K562 (cell line): ENCODE measurements around the gene FBXO46. TPM values are rescaled to one million over a fixed set of nuclear protein-coding genes. Genes with fewer than 3 reads are reported as not detected.

Source experiments
- C11orf30 ChIP-seq: fragments of 450-650 bp; IDR thresholded peaks from 2 replicates; pipeline ENCODE4 v1.6.1; 2016; ENCODE audit warnings: low read depth, mild to moderate bottlenecking
- CHD1 ChIP-seq: fragments of 200-600 bp; sonication (generic); IDR thresholded peaks from one replicate; pipeline ENCODE4 v1.6.1; 2012; ENCODE audit warnings: mild to moderate bottlenecking, moderate library complexity, low read length, inconsistent platforms
- CTBP1 ChIP-seq: fragments of 450-650 bp; IDR thresholded peaks from 2 replicates; pipeline ENCODE4 v1.6.1; 2016; ENCODE audit warnings: borderline replicate concordance
- FOXM1 ChIP-seq, 2 experiments: fragments of 450-650 bp in 1 of 2; sonication (generic) in 1 of 2; formaldehyde crosslinking in 1 of 2; IDR thresholded peaks; 2 replicates each; pipeline versions ENCODE4 v1.6.1 to v1.9.0; 2017 to 2022; ENCODE audit warnings: low read depth in 2 of 2, mild to moderate bottlenecking in 2 of 2, missing genetic modification reagents in 1 of 2, moderate library complexity in 1 of 2
- GATAD2A ChIP-seq: fragments of 450-650 bp; IDR thresholded peaks from 2 replicates; pipeline ENCODE4 v1.6.1; 2017
- MED1 ChIP-seq: sonication (generic); formaldehyde crosslinking; IDR thresholded peaks from 2 replicates; pipeline ENCODE4 v1.8.1; 2023; ENCODE audit warnings: missing genetic modification reagents, borderline replicate concordance
- MEIS2 ChIP-seq: fragments of 450-650 bp; IDR thresholded peaks from 2 replicates; pipeline ENCODE4 v1.6.1; 2014; ENCODE audit warnings: mild to moderate bottlenecking; ENCODE audit not compliant: partially characterized antibody
- NR2C2 ChIP-seq, 2 experiments: fragments of 200-800 bp in 1 of 2; sonication (Bioruptor generic) in 1 of 2; sonication (generic) in 1 of 2; formaldehyde crosslinking in 1 of 2; IDR thresholded peaks; 2 replicates each; pipeline versions ENCODE4 v1.6.1 to v1.8.0; 2016 to 2022; ENCODE audit warnings: mild to moderate bottlenecking in 1 of 2, missing compliant biosample characterization in 1 of 2, missing genetic modification characterization in 1 of 2, missing genetic modification reagents in 1 of 2
- POLR3G ChIP-seq: IDR thresholded peaks from 2 replicates; pipeline ENCODE4 v1.6.1; 2011; ENCODE audit not compliant: insufficient read length, insufficient replicate concordance; ENCODE audit errors: extremely low read depth
- PRPF4 ChIP-seq: fragments of 200-400 bp; formaldehyde crosslinking; IDR thresholded peaks from one replicate; pipeline ENCODE4 v1.6.1; 2017; ENCODE audit warnings: low read length, low read depth, mild to moderate bottlenecking; ENCODE audit not compliant: insufficient read depth, poor library complexity, severe bottlenecking
- RBM25 ChIP-seq: fragments of 200-400 bp; formaldehyde crosslinking; IDR thresholded peaks from 2 replicates; pipeline ENCODE4 v1.6.1; 2018; ENCODE audit warnings: low read length, low read depth, moderate library complexity; ENCODE audit not compliant: severe bottlenecking
- SETDB1 ChIP-seq: IDR thresholded peaks from one replicate; pipeline ENCODE4 v1.6.1; 2012; ENCODE audit warnings: low read length, control low read depth, inconsistent platforms
- TCF3 ChIP-seq: sonication (generic); formaldehyde crosslinking; IDR thresholded peaks from 2 replicates; pipeline ENCODE4 v1.4.0; 2020; ENCODE audit warnings: mild to moderate bottlenecking, missing genetic modification reagents
- USF1 ChIP-seq: sonication (generic); formaldehyde crosslinking; IDR thresholded peaks from 2 replicates; pipeline ENCODE4 v1.9.0; 2022; ENCODE audit warnings: mild to moderate bottlenecking, missing genetic modification reagents
- ZBTB11 ChIP-seq, 3 experiments: fragments of 200-800 bp in 1 of 3; fragments of 250-450 bp in 1 of 3; fragments of 450-650 bp in 1 of 3; sonication (Bioruptor Pico) in 1 of 3; sonication (Bioruptor generic) in 1 of 3; formaldehyde crosslinking in 1 of 3; IDR thresholded peaks; 2 replicates each; pipeline versions ENCODE4 v1.6.1 to v1.8.0; 2016 to 2022; ENCODE audit warnings: mild to moderate bottlenecking in 2 of 3, missing genetic modification characterization in 2 of 3, missing compliant biosample characterization in 1 of 3, moderate library complexity in 1 of 3
- ZKSCAN1 ChIP-seq: fragments of 150-350 bp; IDR thresholded peaks from 2 replicates; pipeline ENCODE4 v1.6.1; 2016; ENCODE audit warnings: low read depth, low read length
- ZNF354B ChIP-seq: fragments of 250-450 bp; sonication (Bioruptor Pico); IDR thresholded peaks from 2 replicates; pipeline ENCODE4 v1.4.0; 2020
- ZNF431 ChIP-seq: sonication (generic); formaldehyde crosslinking; IDR thresholded peaks from 2 replicates; pipeline ENCODE4 v1.8.0; 2022; ENCODE audit warnings: mild to moderate bottlenecking, missing genetic modification reagents
- ZNF512 ChIP-seq: IDR thresholded peaks from 2 replicates; pipeline ENCODE4 v1.6.1; 2016; ENCODE audit warnings: missing genetic modification characterization, missing compliant biosample characterization
- polyA plus RNA-seq, 8 experiments: library from polyadenylated mRNA; depleted of rRNA in 4 of 8; stranded (reverse) in 5 of 8; unstranded in 3 of 8; fragments of >200 nt; fragmentation: Nextera tagmentation in 2 of 8; fragmentation: Illumina TruSeq in 1 of 8; extraction: Ambion mirVana in 2 of 8; extraction: Trizol in 1 of 8; gene quantifications; 2 replicates each; pipeline versions ENCODE4 v1.2.1 to v1.2.3, GENCODE V29; 2011 to 2014; ENCODE audit warnings: inconsistent platforms in 1 of 8, missing spikeins in 1 of 8
- total RNA-seq, 7 experiments: library from RNA; depleted of rRNA in 6 of 7; stranded (reverse); fragments of >200 nt in 6 of 7; fragmentation: Illumina TruSeq in 2 of 7; extraction: Trizol in 2 of 7; gene quantifications; 2 replicates each; pipeline versions ENCODE4 v1.2.1 to v1.2.3, GENCODE V29; 2011 to 2021; ENCODE audit warnings: low replicate concordance in 1 of 7

The FBXO46 gene
- total and polyA plus RNA-seq, 9 of the 15 experiments (the other 6 are each of a cell fraction or from before 2014, with no cell fraction given), result 1.5 to 36.1 (median 7.3) TPM

GRCh38 chr19:45767881-45768654 lies 37.4 kb upstream of the FBXO46 start (continued):
- TF ChIP-seq MEIS2 (no peak), POLR3G (no peak), USF1 (peak; percentile 31; the same call in 1 of the 2 replicates), GATAD2A (0 out of 2 replicates have a peak, but pooled peaks have one; percentile 44), FOXM1 (IDR thresholded peaks at IDR 0.05; ENCODE audit: low read depth) (no peak), FOXM1 (CRISPR knock-in tag; IDR thresholded peaks at IDR 0.05; ENCODE audit: low read depth) (no peak), MED1 (CRISPR knock-in tag) (no peak), ZKSCAN1 (no peak), ZNF512 (tag) (no peak), C11orf30 (no peak), PRPF4 (peak; percentile 16), NR2C2 (CRISPR knock-in tag; IDR thresholded peaks at IDR 0.05) (no peak), NR2C2 (tag; IDR thresholded peaks at IDR 0.05) (no peak), SETDB1 (no peak), TCF3 (no peak), CHD1 (peak; percentile 89), RBM25 (no peak), ZBTB11 (CRISPR knock-in tag; IDR thresholded peaks at IDR 0.05) (peak in 1 of 3 experiments; percentile 25; a peak in 1 of 6 replicates), CTBP1 (peak; percentile 84; the same call in 1 of the 2 replicates), ZNF431 (CRISPR knock-in tag) (peak; percentile 65), ZNF354B (no peak)
